ENCODE data around the gene CNR1. TPM values are rescaled to one million over a fixed set of nuclear protein-coding genes. Genes with fewer than 3 reads are reported as not detected.
"Not testable (repeated sequence)": the region's sequence is repeated elsewhere in the genome, so short reads cannot be mapped to it uniquely, and the experiment has no call there.

The CNR1 gene
- not detected for total RNA-seq

- ChIA-PET POLR2A (no interaction called here), CTCF (no interaction called here)
- no peak for DNase-seq
- Mint-ChIP-seq H3K4me1 (peaks cover 12% of the 10 kb centered on the region), H3K27me3 (peaks cover 61% of the 10 kb centered on the region), H3K4me3 (peak within 1 kb of the TSS; percentile 61), H3K27ac (no peak within 1 kb of the TSS), H3K9me3 (no peaks in the 10 kb centered on the region), H3K36me3 (ENCODE audit: low read depth) (peaks cover 4% of the 10 kb centered on the region)
Measured at GRCh38 chr6:88165844-88166492, at the start of gene CNR1. Gene CNR1 (minus strand): TSS chr6:88166347. CDS start chr6:88145274, 21,073 bp downstream.

- ChIA-PET POLR2A (no interaction called here), CTCF (no interaction called here)
- no peak overlapping the region for H3K27ac Mint-ChIP-seq
- H3K9me3 Mint-ChIP-seq = no peaks in the 10 kb centered on the region
- H3K36me3 Mint-ChIP-seq (ENCODE audit: low read depth) = no peaks in the 10 kb centered on the region
- DNase-seq = no peak
- no peak overlapping the region for H3K4me3 Mint-ChIP-seq
- H3K27me3 Mint-ChIP-seq = no peaks in the 10 kb centered on the region
- H3K4me1 Mint-ChIP-seq = no peaks in the 10 kb centered on the region
Measured at GRCh38 chr6:88211446-88211845, 45.3 kb upstream of the CNR1 start.

GRCh38 chr6:88209301-88209700, 43.2 kb upstream of the CNR1 start:
- DNase-seq = no peak
- Mint-ChIP-seq H3K27me3 (no peaks in the 10 kb centered on the region), H3K36me3 (ENCODE audit: low read depth) (no peaks in the 10 kb centered on the region), H3K27ac (no peak overlapping the region), H3K4me3 (no peak overlapping the region), H3K4me1 (no peaks in the 10 kb centered on the region), H3K9me3 (no peaks in the 10 kb centered on the region)
- CTCF ChIA-PET = no interaction called here
- POLR2A ChIA-PET = no interaction called here

GRCh38 chr6:88208726-88209125, 42.6 kb upstream of the CNR1 start:
- H3K9me3 Mint-ChIP-seq = no peaks in the 10 kb centered on the region
- H3K36me3 Mint-ChIP-seq (ENCODE audit: low read depth) = no peaks in the 10 kb centered on the region
- H3K4me3 Mint-ChIP-seq = no peak overlapping the region
- ChIA-PET CTCF (no interaction called here), POLR2A (no interaction called here)
- DNase-seq = no peak
- H3K4me1 Mint-ChIP-seq = no peaks in the 10 kb centered on the region
- no peaks in the 10 kb centered on the region for H3K27me3 Mint-ChIP-seq
- no peak overlapping the region for H3K27ac Mint-ChIP-seq

DNA sequence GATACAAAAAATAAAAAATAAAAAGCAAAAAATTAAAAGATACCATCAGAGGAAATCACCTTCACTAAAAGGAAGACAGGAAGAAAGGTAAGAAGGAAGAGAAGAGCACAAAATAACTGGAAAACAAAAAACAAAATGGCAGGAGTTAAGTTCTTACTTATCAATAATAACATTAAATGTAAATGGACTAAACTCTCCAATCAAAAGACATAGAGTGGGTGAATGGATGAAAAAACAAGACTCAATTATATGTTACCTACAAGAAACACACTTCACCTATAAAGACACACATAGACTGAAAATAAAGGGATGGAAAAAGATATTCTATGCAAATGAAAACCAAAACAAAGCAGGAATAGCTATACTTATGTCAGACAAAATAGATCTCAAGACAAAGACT, 35.6 kb upstream of the CNR1 start:
- H3K4me1 Mint-ChIP-seq; H3K9me3 Mint-ChIP-seq; DNase-seq; H3K27me3 Mint-ChIP-seq; H3K36me3 Mint-ChIP-seq (ENCODE audit: low read depth); CTCF ChIA-PET; H3K4me3 Mint-ChIP-seq; POLR2A ChIA-PET; H3K27ac Mint-ChIP-seq: not testable (repeated sequence)

DNA sequence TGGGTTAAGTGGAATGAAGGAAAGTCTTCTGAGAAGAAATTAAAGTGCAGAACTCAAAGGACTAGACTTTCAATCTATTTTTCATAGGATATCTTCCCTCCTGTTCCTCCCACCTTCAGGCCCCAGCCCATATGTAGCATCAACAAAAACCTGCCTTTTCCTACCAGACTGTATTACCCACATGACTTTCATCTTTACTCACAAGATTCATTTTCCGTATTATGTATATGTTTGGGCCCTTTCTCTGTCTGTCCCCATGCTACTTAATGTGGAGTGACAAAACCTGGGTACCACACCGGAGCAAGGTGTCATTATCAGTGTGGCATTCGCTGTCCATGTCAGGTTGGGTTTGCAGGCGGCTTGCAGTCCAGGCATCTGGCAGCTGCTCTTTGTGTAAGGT, 18.8 kb upstream of the CNR1 start:
- CTCF ChIA-PET = no interaction called here

GRCh38 chr6:88183471-88183870, 17.3 kb upstream of the CNR1 start:
- H3K27ac Mint-ChIP-seq = no peak overlapping the region
- ChIA-PET CTCF (no interaction called here), POLR2A (no interaction called here)
- no peaks in the 10 kb centered on the region for H3K9me3 Mint-ChIP-seq
- H3K4me3 Mint-ChIP-seq = no peak overlapping the region
- H3K36me3 Mint-ChIP-seq (ENCODE audit: low read depth) = no peaks in the 10 kb centered on the region
- no peaks in the 10 kb centered on the region for H3K4me1 Mint-ChIP-seq
- no peak for DNase-seq
- H3K27me3 Mint-ChIP-seq = peaks cover 18% of the 10 kb centered on the region

More for the DNA sequence above, 18.8 kb upstream of the CNR1 start:
- DNase-seq = no peak
- no peak overlapping the region for H3K4me3 Mint-ChIP-seq
- peaks cover 13% of the 10 kb centered on the region for H3K27me3 Mint-ChIP-seq
- H3K27ac Mint-ChIP-seq = no peak overlapping the region
- no peaks in the 10 kb centered on the region for H3K36me3 Mint-ChIP-seq (ENCODE audit: low read depth)
- POLR2A ChIA-PET = no interaction called here
- H3K4me1 Mint-ChIP-seq = no peaks in the 10 kb centered on the region
- H3K9me3 Mint-ChIP-seq = no peaks in the 10 kb centered on the region

DNA sequence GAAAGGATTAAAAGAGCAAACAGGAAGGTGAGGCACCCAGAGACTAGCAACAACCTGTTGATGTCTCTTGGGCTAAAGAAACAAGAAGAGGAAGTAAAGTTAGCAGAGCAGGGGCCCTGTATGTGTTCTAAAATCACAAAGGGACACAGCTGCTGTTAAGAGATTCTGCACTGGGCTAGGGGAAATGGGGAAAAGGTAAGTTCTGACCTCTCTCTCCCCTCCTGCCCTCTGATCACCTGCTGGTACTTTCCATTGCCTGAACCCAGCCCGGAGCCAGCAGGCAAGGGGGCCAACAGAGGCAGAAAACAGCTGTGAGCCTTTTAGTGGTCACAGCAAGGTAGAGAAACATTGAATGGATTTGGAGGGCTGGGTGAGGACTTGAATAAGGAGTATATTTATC, 13.5 kb upstream of the CNR1 start:
- Mint-ChIP-seq H3K27me3 (peaks cover 21% of the 10 kb centered on the region), H3K9me3 (no peaks in the 10 kb centered on the region), H3K4me3 (no peak overlapping the region), H3K36me3 (ENCODE audit: low read depth) (no peaks in the 10 kb centered on the region), H3K4me1 (no peaks in the 10 kb centered on the region), H3K27ac (no peak overlapping the region)
- ChIA-PET CTCF (interaction anchor here (1.3 kb wide), 1 partner anchor 11 kb away, joined by 3 read pairs; no protein-coding TSS in a partner anchor), POLR2A (no interaction called here)
- no peak for DNase-seq

GRCh38 chr6:88177961-88178464, 11.9 kb upstream of the CNR1 start:
- H3K9me3 Mint-ChIP-seq = no peaks in the 10 kb centered on the region
- ChIA-PET POLR2A (no interaction called here), CTCF (no interaction called here)
- no peak overlapping the region for H3K27ac Mint-ChIP-seq
- peaks cover 21% of the 10 kb centered on the region for H3K27me3 Mint-ChIP-seq
- DNase-seq = no peak
- no peak overlapping the region for H3K4me3 Mint-ChIP-seq
- H3K36me3 Mint-ChIP-seq (ENCODE audit: low read depth) = no peaks in the 10 kb centered on the region
- no peaks in the 10 kb centered on the region for H3K4me1 Mint-ChIP-seq

- H3K27ac Mint-ChIP-seq = no peak overlapping the region
- H3K4me3 Mint-ChIP-seq = no peak overlapping the region
- H3K4me1 Mint-ChIP-seq = no peaks in the 10 kb centered on the region
- H3K27me3 Mint-ChIP-seq = peaks cover 25% of the 10 kb centered on the region
- POLR2A ChIA-PET = no interaction called here
- no peaks in the 10 kb centered on the region for H3K36me3 Mint-ChIP-seq (ENCODE audit: low read depth)
- no peak for DNase-seq
- CTCF ChIA-PET = no interaction called here
- H3K9me3 Mint-ChIP-seq = no peaks in the 10 kb centered on the region
Measured at GRCh38 chr6:88174906-88175305, 8.8 kb upstream of the CNR1 start.

- no peaks in the 10 kb centered on the region for H3K9me3 Mint-ChIP-seq
- ChIA-PET POLR2A (no interaction called here), CTCF (no interaction called here)
- peaks cover 6% of the 10 kb centered on the region for H3K4me1 Mint-ChIP-seq
- H3K27ac Mint-ChIP-seq = no peak overlapping the region
- no peak overlapping the region for H3K4me3 Mint-ChIP-seq
- no peak for DNase-seq
- peaks cover 44% of the 10 kb centered on the region for H3K27me3 Mint-ChIP-seq
- H3K36me3 Mint-ChIP-seq (ENCODE audit: low read depth) = peaks cover 4% of the 10 kb centered on the region
Measured at GRCh38 chr6:88171312-88171711, 5.2 kb upstream of the CNR1 start.

DNA sequence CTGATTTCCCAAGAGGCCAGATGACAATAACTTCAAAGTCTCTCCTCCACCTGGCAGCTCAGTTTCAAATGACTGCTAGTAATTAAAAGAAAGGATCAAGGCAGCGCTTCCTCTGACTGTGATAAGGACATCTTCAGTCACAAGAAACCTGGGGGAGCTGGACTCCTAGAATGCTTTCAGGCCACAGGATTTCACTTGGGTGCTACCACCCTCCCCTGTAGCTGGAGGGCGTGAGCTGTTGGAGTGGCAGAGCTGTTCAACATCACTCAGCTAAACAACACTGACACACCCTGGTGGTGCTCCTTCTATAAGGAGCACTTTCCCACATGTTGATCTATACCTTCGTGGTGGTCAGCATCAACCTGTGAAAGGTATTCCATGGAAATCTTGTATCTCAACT, 2.2 kb upstream of the CNR1 start:
- ChIA-PET CTCF (no interaction called here), POLR2A (no interaction called here)
- H3K4me1 Mint-ChIP-seq = peaks cover 12% of the 10 kb centered on the region
- peaks cover 65% of the 10 kb centered on the region for H3K27me3 Mint-ChIP-seq
- no peak overlapping the region for H3K4me3 Mint-ChIP-seq
- peaks cover 4% of the 10 kb centered on the region for H3K36me3 Mint-ChIP-seq (ENCODE audit: low read depth)
- DNase-seq = no peak
- no peak overlapping the region for H3K27ac Mint-ChIP-seq
- no peaks in the 10 kb centered on the region for H3K9me3 Mint-ChIP-seq

GRCh38 chr6:88167352-88167937, 1.3 kb upstream of the CNR1 start:
- H3K27me3 Mint-ChIP-seq = peaks cover 65% of the 10 kb centered on the region
- ChIA-PET POLR2A (no interaction called here), CTCF (no interaction called here)
- peaks cover 12% of the 10 kb centered on the region for H3K4me1 Mint-ChIP-seq
- no peak overlapping the region for H3K27ac Mint-ChIP-seq
- peaks cover 4% of the 10 kb centered on the region for H3K36me3 Mint-ChIP-seq (ENCODE audit: low read depth)
- no peak for DNase-seq
- no peaks in the 10 kb centered on the region for H3K9me3 Mint-ChIP-seq
- H3K4me3 Mint-ChIP-seq = peak overlapping the region; percentile 15
